Stimulated activated CD4-positive, alpha-beta T cell treated with anti-CD3 and anti-CD28 coated beads, Interleukin-2, amount 100 ng/mL, for 4 hours (primary cell): ENCODE results near the gene RAB3B.

ENCODE experiments used
- DNase-seq: peaks from one replicate; pipeline ENCODE4 v3.0.0-alpha.2; 2020; ENCODE audit warnings: low read depth

The RAB3B gene

DNA sequence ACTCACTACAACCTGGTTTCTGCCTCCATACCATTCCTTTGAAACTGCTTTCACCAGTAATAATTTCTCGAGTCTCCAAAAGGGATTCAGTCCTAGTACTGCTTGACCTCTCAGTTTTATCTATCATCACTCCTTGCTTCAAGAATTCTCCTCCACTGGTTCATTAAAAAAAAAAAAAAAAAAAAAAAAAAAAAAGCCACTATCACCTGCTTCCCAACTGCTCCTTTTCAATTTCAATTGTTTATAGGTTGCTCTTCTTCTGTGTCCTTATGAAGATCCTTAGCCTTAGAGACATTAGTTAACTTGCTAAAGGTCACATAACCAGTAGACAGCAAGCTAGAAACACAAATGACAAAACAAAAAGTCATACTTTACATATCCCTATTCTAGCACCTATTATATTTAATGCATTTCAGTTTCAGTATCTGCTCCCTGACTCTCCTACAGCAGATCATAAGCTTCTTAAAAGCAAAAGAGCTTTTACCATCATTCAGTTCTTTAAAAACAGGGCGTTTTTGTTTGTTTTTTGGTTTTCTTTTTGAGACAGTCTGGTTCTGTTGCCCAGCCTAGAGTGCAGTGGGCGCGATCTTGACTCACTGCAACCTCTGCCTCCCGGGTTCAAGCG lies 119.0 kb downstream of the RAB3B start:
- DNase-seq: no peak

DNA sequence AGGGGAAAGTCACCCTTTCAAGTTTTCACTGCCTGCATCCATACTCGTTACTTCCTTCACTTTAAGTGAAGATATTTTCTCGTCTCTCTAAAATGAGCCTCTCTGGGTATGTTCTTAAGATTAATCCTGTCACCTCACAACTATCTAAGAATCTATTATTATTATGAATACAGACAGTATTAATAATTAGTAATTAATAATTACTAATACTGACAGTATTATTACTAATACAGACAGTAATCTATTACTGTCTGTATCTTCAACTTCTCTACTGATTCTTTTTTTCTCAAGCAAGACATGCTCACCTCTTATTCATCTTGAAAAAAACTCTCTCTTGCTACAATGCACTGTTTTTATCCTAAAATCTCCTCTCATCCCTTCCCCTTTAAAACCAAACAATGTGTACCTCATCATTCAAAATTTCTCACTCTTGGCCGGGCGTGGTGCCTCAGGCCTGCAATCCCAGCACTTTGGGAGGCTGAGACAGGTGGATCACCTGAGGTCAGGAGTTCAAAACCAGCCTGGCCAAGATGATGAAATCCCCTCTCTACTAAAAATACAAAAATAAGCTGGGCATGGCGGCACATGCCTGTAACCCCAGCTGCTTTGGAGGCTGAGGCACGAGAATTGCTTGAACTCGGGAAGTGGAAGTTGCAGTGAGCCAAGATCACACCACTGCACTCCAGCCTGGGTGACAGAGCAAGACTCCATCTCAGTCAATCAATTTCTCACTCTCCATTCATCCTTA lies 119.7 kb downstream of the RAB3B start:
- no peak for DNase-seq

DNA sequence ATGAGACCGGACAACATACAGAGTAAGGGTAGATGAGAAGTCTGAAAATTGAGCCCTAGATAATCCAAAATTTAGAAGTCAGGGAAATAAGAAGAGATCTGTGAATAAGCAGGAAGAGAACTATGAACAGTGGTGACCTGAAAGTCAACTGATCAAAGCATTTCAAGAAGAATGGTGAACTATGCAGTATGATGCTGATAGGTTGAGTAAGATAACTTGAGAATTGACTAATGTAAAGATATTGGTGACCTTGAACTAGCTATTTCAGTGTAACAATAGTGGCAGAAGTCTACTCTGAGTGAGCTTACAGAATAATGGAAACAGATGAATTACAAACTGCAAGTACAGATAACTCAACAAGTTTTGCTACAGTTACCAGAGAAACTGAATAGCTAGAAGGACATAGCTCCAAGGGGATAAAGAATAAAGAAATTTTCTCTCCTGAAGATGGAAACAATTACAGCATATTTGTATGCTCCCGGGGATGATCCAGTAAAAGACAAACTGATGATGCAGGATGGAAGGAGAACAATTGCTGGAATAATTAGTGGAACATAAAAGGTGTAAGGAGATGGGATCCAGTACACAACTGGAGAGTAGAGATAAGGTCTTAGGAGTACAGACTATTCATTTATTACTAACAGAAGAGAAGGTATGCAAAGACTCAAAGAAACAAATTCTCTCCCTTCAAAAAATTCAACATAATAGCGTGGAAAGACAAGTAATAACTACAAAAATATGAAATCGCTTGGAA lies 122.8 kb downstream of the RAB3B start:
- no peak for DNase-seq

DNA sequence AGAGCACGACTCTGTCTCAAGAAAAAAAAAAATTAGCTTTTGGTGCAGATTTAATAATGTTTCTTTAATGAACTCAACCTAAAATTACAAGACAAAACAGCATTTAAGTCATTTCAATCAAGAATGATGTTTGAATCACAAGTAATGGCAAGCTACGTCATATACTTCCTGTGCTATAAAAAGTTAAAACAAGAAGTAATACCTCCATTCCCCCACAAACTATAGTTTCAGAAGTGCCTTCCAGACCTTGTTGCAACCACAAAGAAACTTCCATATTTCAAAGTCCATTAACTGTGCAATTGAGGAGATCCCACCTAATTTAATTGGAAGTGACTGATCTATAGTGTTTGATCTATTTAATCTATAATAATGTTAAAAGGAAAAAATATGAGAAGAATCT lies 127.1 kb downstream of the RAB3B start:
- DNase-seq: no peak

DNA sequence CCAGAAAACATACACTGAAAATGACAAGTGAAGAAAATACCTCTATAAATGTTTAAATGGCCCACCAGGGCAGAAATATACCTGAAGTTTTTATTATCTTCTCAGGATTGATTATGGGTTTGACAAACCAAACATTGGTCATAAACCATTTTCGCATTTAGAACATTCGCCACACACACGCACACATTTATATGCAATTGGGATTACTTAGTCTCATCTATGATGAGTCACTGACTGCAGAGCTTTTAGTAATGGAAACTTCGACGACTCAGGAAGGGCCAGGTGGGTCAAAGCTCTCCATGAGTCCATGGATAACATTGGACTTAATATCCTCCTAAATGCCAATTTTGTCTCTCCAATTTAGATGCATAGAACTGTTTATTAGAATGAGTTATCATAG lies 128.8 kb downstream of the RAB3B start:
- DNase-seq: no peak

DNA sequence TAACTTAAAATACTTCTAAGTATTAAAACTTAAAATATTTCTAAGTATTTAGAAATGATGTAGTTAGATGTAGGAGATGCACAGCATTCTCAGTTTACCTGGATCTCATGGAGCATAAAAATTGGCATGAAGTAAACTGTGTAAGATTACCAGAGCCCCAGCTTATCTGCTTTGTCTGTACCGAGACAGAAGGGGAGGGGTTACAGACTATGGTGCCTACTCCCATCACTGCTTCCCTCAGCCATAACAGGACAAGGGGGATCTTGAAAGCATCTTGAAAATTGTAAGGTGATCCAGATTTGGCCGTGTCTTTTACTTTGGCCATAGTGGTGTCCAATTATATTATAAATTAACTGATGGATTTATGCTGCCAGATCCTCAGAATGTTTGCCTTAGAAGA lies 130.8 kb downstream of the RAB3B start:
- DNase-seq: no peak

DNA sequence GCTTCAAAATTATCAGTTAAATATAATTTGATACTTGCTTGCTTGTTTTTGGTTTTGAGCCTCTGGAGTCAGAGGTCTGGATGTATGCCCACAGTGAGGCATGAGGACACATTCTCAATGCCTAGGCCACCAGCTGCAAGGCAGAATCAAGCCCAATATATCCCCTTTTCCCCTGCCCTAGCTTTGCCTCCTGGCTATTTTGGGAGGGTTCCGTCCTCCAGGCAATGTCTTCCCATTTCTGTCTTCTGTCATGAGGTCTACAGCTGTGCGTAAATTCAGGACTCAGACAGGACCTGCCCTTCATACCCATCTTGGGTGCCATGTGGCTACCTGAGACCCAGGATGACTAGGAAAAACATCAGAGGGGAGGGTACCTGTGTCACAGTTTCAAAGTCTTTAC lies 131.2 kb downstream of the RAB3B start:
- no peak for DNase-seq

DNA sequence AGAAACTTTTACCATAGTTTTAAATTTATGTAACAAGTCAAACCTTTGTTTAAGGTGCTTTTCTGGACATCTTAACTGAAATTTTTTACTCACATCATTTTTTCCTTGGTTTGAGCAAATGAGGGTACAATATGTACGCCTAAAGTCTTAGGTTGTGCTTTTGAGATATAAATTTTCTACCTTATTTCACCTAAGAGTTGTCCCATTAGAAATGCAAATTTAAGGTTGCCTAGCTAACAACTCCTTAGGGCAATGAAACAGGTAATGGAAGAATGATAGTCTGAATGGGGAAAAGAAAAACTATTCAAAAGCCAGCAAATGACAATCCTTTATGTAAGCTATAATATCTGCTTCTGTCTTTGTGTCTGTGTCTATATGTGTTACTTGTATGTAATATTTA lies 131.6 kb downstream of the RAB3B start:
- DNase-seq: no peak
